ENCODE measurements around the gene SNTA1. TPM values are rescaled to one million over a fixed set of nuclear protein-coding genes. Genes with fewer than 3 reads are reported as not detected.

SNTA1 gene
- 10.9 and 18.1 TPM in 2 replicates for total RNA-seq

DNA sequence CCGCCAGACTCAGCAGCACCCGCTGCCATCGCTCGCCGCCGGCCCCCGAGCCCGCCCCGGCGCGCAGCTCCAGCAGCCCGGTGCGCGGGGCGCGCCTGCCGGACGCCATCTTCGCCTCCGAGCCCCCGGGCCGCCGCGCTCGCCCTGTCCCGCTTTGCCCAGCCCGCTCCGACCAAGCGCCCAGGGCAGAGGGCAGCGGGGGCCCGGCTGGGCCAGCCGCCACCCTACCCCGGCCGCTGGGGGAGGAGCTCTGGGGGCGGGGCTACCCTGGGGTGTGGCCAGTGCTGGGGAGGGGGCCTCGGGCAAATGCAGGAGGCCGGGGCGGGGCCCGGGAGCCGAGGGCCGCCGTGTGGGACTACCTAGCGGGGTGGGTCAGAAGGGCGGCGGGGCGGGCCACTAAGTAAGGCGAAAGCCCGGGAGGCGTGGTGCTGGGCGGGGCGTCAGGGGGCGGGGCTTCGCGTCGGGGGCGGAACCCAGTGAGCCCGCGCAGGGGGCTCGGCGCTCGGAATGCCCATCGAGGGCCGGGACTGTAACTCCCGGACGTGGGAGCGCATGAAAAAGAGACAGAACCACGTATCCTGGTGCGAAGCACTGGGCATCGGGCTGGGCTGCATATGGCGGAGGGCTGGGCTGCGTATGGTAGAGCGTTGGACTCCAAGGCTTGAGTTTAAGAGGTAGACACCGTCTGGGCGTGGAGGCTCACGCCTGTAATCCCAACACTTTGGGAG lies at the start of gene SNTA1:
Gene SNTA1, minus strand, starts transcription at position 252 of the 728 bp plus-strand sequence. Its CDS starts 143 bp downstream, at position 109.

DNA sequence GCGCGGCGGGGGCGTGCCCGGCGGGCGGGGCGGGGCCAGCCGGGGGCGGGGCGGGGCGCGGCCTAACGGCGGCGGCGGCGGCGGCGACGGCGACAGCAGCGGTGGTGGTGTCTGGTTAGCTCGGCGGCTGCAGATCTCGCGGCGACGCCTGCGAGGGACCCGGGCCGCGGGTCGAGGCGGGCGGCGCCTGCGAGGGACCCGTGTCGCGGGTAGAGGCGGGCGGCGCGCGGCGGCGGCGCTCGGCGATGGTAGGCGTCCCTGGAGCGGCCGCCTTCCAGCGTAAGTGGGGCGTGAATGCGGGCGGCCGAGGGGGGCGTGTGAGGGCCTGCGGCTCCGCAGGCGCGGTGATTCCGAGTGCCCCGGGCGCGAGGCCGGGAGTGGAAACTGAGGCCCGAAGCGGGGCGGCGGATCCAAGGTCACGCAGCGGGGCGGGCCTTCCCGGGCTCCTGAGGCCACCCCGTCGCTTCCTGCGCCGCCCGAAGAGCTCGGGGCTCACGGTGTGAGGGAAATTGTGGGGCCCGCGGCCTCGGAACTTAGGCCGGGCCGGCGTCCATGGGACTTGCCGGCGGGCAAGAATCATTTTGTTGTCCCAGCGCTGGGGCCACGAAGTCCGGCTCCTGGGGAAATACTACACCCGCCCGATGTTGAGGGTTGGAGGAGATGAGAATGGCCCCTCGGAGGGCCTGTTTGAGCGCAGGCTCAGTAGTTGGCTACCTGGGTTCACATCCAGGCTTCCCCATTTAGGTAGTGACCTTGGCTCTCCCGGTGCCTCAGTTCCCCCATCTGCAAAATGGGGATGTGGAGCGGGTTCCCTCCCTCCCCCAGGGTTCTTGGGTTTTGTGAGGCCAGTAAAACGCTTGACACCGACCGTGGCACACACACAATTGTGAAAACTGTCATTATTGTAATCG lies 46.7 kb upstream of the SNTA1 start, which contains the start of gene CBFA2T2:
Gene CBFA2T2, plus strand, starts transcription at position 74 of the 911 bp plus-strand sequence. Its CDS starts 172 bp downstream, at position 246.

DNA sequence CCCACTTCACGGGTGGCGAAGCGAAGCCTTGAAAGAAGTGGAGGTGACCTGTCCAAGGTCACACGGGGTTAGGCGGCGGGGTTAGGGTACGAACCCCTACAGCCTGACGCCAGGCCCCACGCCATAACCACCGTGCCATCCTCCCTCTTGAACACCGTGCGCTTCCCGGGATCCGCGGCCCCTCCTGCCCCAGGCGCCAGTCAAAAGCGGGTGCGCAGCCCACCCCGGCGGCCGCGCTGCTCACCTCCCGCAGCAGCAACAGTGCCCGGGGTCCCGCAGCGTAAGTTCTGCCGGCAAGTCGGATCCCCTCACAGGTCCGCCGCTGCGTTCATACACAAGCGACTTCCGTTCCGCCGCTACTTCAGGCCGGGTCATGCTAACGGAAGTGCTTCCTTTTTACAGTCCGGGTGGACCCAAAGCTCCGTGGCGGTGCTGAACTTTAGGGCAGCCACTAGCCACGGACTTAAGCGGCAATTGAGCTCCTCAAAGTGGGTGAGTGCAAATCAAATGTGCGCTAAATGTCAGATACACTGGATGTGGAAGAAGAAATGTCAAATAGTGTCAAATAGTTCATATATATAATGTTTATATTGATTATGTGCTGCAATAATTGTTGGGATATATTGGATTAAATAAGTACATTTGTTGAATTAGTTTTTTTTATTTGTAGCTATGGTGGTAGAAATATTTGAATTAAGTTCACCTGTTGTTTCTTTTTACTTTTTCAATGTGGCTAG lies 42.2 kb downstream of the SNTA1 start, which contains the start of gene CDK5RAP1:
Gene CDK5RAP1, minus strand, starts transcription at position 336 of the 737 bp plus-strand sequence. CDS start 4,455 bp downstream, outside the sequence.

Other genes starting within 250 kb of the SNTA1 start
- gene BPIFA3, start 226.4 kb downstream of the SNTA1 start, total RNA-seq = not detected in 2 replicates
- gene BPIFA1, start 207.8 kb downstream of the SNTA1 start, total RNA-seq = not detected in 2 replicates
- gene BPIFB1, start 160.5 kb downstream of the SNTA1 start, total RNA-seq = not detected in 2 replicates
- 25.7 and 26.1 TPM in 2 replicates for gene CDK5RAP1, start 42.2 kb downstream of the SNTA1 start, total RNA-seq
- 6.2 and 6.5 TPM in 2 replicates for gene CBFA2T2, start 46.3 kb upstream of the SNTA1 start, total RNA-seq
- 0.05 and 0.30 TPM in 2 replicates for gene C20orf144, start 218.6 kb upstream of the SNTA1 start, total RNA-seq
- gene ACTL10, start 223.2 kb upstream of the SNTA1 start, total RNA-seq = 2.7 and 3.0 TPM in 2 replicates
- 30.9 and 31.1 TPM in 2 replicates for gene NECAB3, start 230.7 kb upstream of the SNTA1 start, total RNA-seq
- 1.8 and 8.1 TPM in 2 replicates for gene E2F1, start 242.6 kb upstream of the SNTA1 start, total RNA-seq

All from smooth muscle cell of the umbilical artery (primary cell).